Measurements from ENCODE around the gene UROC1.

DNA sequence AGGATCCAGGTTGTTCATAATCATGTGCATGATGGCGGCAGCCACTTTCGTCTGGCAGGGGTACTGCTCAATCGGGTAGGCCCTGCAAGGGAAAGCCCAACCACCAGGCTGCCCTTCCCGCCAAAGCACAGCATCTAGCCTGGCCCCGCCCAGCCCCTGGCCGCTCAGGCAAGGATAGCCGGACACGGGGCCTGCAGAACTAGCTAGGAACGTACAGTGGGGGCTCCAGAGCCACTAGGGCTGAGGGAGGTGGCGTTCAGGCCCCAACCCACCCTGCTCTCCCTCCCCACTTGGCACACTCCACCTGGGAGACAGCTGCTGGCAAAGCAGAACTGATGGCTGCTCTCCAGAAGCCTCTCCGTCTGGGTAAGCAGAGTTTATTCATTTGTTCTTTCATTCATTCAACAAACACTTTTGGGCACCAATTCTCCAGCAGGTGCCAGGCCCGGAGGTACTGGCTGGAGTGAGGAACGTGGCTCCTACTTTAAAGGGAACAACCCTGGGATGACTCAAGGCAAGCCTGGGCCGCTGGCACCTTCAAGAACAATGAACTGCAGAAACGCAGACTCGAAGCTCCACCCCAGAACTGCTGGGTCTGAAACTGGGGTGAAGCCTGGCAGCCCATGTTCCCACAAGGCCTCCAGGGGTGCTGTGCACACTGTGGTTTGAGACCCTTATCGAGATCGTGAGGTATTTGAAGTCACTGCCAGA, 7.8 kb downstream of the UROC1 start:
- TF ChIP-seq POLR2AphosphoS5 (IDR thresholded peaks at IDR 0.05; ENCODE audit: low read depth, low read length), result no peak
- no peak for TF ChIP-seq SIN3A (IDR thresholded peaks at IDR 0.05; ENCODE audit: borderline replicate concordance, insufficient read depth, low read length)

Measured in PFSK-1 (cell line).